Endodermal cell (in vitro differentiated cells): ENCODE results near the gene FBXL19. TPM values are rescaled to one million over a fixed set of nuclear protein-coding genes. Genes with fewer than 3 reads are reported as not detected.
A peak's percentile ranks its signal among the peaks of the same experiment; 100 is the strongest.

Source experiments
- DNase-seq: peaks from one replicate; pipeline ENCODE4 v3.0.0-alpha.2; 2017
- H3K27ac ChIP-seq: 2 replicates; pipeline ENCODE4 v1.5.1; 2013; ENCODE audit warnings: mild to moderate bottlenecking, low read depth, low read length, moderate library complexity
- H3K27me3 ChIP-seq: 2 replicates; pipeline ENCODE4 v1.6.1; 2013; ENCODE audit warnings: mild to moderate bottlenecking, low read length, moderate library complexity; ENCODE audit not compliant: insufficient read depth, control insufficient read depth, poor library complexity, severe bottlenecking
- H3K36me3 ChIP-seq: 2 replicates; pipeline ENCODE4 v1.7.0; 2013; ENCODE audit warnings: mild to moderate bottlenecking, low read length, moderate library complexity; ENCODE audit not compliant: control insufficient read depth, insufficient read depth
- H3K4me1 ChIP-seq: one replicate; pipeline ENCODE4 v1.7.0; 2013; ENCODE audit warnings: low read length; ENCODE audit not compliant: control insufficient read depth, insufficient read depth
- H3K4me3 ChIP-seq: 2 replicates; pipeline ENCODE4 v1.5.1; 2013; ENCODE audit warnings: mild to moderate bottlenecking, low read length, moderate library complexity
- H3K9ac ChIP-seq: 2 replicates; pipeline ENCODE4 v1.6.1; 2013; ENCODE audit warnings: mild to moderate bottlenecking, low read length, moderate library complexity; ENCODE audit not compliant: poor library complexity, severe bottlenecking; ENCODE audit errors: extremely low read depth
- H3K9me3 ChIP-seq: 2 replicates; pipeline ENCODE4 v1.6.1; 2013; ENCODE audit warnings: mild to moderate bottlenecking, low read length, moderate library complexity; ENCODE audit not compliant: control insufficient read depth
- H3K27ac Mint-ChIP-seq: 2 replicates; pipeline ENCODE4 v1.8.0; 2020; ENCODE audit warnings: mixed read lengths
- H3K27me3 Mint-ChIP-seq: 2 replicates; pipeline ENCODE4 v1.8.0; 2021; ENCODE audit warnings: mild to moderate bottlenecking, mixed read lengths; ENCODE audit not compliant: insufficient read depth
- H3K36me3 Mint-ChIP-seq: 2 replicates; pipeline ENCODE4 v1.8.0; 2020; ENCODE audit warnings: low read depth, mixed read lengths
- H3K4me1 Mint-ChIP-seq: 2 replicates; pipeline ENCODE4 v1.8.0; 2020; ENCODE audit warnings: mixed read lengths
- H3K4me3 Mint-ChIP-seq: 2 replicates; pipeline ENCODE4 v1.8.0; 2020; ENCODE audit warnings: mild to moderate bottlenecking, moderate library complexity, mixed read lengths
- H3K9me3 Mint-ChIP-seq: 2 replicates; pipeline ENCODE4 v1.8.0; 2020; ENCODE audit warnings: mild to moderate bottlenecking, mixed read lengths
- WGBS, 2 experiments: methylation state at CpG; one replicate each; pipeline versions ENCODE4 v1.1.5 to v1.1.7; 2013; ENCODE audit warnings: missing lambda C conversion rate in 2 of 2, mixed read lengths in 1 of 2; ENCODE audit not compliant: insufficient coverage in 1 of 2, insufficient read length in 1 of 2; 5-methylcytosine and 5-hydroxymethylcytosine counted together
- total RNA-seq, 2 donors: library from RNA; stranded (reverse); fragmentation: NEBNext Ultra II Directional in 1 of 2; extraction: Animal tissue kit (Norgen Biotek cat#: 25700) in 1 of 2; gene quantifications; 2 replicates in 1 of 2; 3 replicates in 1 of 2; pipeline ENCODE4 v1.2.1, GENCODE V29; 2021
- TF ChIP-seq, protein P1 (sequence below): fragments of 200-600 bp; sonication (generic); conservative IDR thresholded peaks from 2 replicates; pipeline ENCODE4 v1.5.0; 2021; ENCODE audit warnings: antibody characterized with exemption, mild to moderate bottlenecking

The FBXL19 gene
- total RNA-seq, 2 donors from 2014 or later = 74.0 to 84.3 TPM

DNA sequence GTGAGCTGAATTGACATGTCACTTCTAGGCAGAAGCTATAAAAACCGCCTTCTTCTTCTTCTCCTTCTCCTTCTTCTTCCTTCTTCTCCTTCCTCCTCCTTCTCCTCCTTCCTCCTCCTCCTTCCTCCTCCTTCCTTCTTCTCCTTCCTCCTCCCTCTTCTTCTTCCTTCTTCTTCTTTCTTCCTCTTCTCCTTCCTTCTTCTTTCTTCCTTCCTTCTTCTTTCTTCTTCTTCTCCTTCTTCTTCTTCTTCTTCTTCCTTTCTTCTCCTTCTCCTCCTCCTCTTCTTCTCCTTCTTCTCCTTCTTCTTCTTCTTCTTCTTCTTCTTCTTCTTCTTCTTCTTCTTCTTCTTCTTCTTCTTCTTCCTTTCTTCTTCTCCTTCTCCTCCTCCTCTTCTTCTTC lies 4.8 kb upstream of the FBXL19 start:
- Histone ChIP-seq H3K4me1 (peaks cover 3% of the 10 kb centered on the region), H3K9ac (no peak overlapping the region), H3K4me3 (no peak overlapping the region), H3K27me3 (no peaks in the 10 kb centered on the region), H3K9me3 (no peaks in the 10 kb centered on the region), H3K36me3 (no peaks in the 10 kb centered on the region), H3K27ac (no peak overlapping the region)
- no peak for DNase-seq
- TF ChIP-seq, protein P1, sequence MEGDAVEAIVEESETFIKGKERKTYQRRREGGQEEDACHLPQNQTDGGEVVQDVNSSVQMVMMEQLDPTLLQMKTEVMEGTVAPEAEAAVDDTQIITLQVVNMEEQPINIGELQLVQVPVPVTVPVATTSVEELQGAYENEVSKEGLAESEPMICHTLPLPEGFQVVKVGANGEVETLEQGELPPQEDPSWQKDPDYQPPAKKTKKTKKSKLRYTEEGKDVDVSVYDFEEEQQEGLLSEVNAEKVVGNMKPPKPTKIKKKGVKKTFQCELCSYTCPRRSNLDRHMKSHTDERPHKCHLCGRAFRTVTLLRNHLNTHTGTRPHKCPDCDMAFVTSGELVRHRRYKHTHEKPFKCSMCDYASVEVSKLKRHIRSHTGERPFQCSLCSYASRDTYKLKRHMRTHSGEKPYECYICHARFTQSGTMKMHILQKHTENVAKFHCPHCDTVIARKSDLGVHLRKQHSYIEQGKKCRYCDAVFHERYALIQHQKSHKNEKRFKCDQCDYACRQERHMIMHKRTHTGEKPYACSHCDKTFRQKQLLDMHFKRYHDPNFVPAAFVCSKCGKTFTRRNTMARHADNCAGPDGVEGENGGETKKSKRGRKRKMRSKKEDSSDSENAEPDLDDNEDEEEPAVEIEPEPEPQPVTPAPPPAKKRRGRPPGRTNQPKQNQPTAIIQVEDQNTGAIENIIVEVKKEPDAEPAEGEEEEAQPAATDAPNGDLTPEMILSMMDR = no peak
- no peak overlapping the region for H3K27ac Mint-ChIP-seq
- H3K27me3 Mint-ChIP-seq = no peaks in the 10 kb centered on the region
- peaks cover 2% of the 10 kb centered on the region for H3K4me1 Mint-ChIP-seq
- no peak overlapping the region for H3K4me3 Mint-ChIP-seq
- 80 to 95% methylated on average over 1 of the region's 1 CpG for WGBS, 2 experiments
- H3K9me3 Mint-ChIP-seq = no peaks in the 10 kb centered on the region
- no peaks in the 10 kb centered on the region for H3K36me3 Mint-ChIP-seq

DNA sequence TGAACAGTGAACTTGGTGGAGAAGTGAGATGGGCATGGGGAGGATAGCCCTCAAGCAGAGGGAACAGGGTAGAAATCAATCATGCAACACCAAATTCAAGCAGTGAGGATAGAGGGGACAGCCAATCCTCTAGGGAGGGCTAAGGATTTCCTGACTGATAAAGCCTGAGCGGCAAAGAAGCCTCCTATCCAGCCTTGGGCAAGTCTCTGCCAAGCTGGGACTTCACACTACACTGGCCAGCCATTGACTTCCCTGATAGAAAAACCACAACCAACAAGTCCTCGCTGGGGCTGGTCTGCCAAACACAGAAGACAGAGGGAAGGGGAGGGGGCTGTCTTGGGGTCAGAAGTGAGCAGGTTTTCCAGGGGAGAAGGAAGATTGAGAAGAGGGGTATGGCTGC lies 2.5 kb upstream of the FBXL19 start:
- Histone ChIP-seq H3K4me1 (peaks cover 3% of the 10 kb centered on the region), H3K36me3 (no peaks in the 10 kb centered on the region), H3K4me3 (no peak overlapping the region), H3K9ac (no peak overlapping the region), H3K27me3 (no peaks in the 10 kb centered on the region), H3K27ac (no peak overlapping the region), H3K9me3 (no peaks in the 10 kb centered on the region)
- peaks cover under 1% of the 10 kb centered on the region for H3K36me3 Mint-ChIP-seq
- no peak overlapping the region for H3K4me3 Mint-ChIP-seq
- TF ChIP-seq, protein P1 = no peak
- H3K27ac Mint-ChIP-seq = peak overlapping the region; percentile 35
- H3K9me3 Mint-ChIP-seq = no peaks in the 10 kb centered on the region
- no peaks in the 10 kb centered on the region for H3K27me3 Mint-ChIP-seq
- no peak for DNase-seq
- WGBS, 2 experiments = 93% methylated on average over 2 of the region's 2 CpGs; no CpG with 5 or more reads in 1 of the 2 experiments
- H3K4me1 Mint-ChIP-seq = peaks cover 9% of the 10 kb centered on the region

DNA sequence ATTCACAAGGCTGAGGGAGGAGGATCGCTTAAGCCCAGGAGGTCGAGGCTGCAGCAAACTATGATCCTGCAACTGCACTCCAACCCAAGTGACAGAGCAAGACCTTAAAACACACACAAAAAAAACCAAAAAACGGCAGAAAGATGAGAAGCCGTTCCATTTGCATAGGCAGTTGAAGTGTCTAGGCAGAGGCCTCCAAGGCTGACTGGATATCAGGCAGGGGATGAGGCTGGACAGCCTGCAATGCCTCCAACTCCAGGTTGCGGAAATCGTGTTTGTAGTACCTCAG lies 2.0 kb upstream of the FBXL19 start:
- TF ChIP-seq, protein P1 = no peak
- Mint-ChIP-seq H3K9me3 (no peaks in the 10 kb centered on the region), H3K36me3 (peaks cover 6% of the 10 kb centered on the region), H3K4me1 (peaks cover 14% of the 10 kb centered on the region), H3K27me3 (no peaks in the 10 kb centered on the region), H3K27ac (no peak overlapping the region), H3K4me3 (peak overlapping the region; percentile 92)
- Histone ChIP-seq H3K9me3 (no peaks in the 10 kb centered on the region), H3K36me3 (peaks cover 4% of the 10 kb centered on the region), H3K4me3 (peak overlapping the region; percentile 93), H3K27ac (no peak overlapping the region), H3K4me1 (no peaks in the 10 kb centered on the region), H3K27me3 (no peaks in the 10 kb centered on the region), H3K9ac (no peak overlapping the region)
- WGBS, 2 experiments = 21 to 42% methylated on average over 4 to 6 of the region's 6 CpGs
- DNase-seq = no peak
